ENCODE measurements around the gene NOX5. TPM values are rescaled to one million over a fixed set of nuclear protein-coding genes. Genes with fewer than 3 reads are reported as not detected.

NOX5 gene
- total RNA-seq, 3 donors from 2014 or later (not counting 1 experiment from before 2014, with no cell fraction given) = 0.20 TPM; not detected in 2

DNA sequence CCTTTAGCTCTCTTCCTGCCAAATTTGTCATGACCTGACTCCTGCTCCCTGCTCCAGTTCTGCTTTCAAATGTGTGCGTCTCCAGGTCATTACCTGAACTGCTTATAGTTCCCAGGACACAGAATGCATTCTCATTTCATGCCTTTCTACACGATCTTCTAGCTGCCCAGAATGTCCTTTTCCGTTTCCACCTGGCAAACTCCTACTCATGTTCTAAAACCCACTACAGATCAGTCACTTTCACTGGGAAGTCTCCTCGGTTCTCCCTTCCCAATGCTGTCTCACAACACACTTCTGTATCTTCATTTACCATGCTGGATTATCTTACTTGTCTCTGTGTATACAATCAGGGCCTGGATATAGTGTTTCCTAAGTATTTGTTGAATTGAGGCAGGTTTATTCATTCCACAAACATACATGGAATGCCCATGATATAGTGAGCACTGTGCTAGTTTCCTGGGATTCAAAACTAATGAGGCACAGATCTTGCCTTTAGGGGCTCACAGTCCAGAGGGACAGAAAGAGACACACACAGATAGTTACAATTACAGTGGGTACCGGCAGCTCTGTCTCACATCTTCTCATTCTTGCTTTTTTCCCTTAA, 1.6 kb upstream of the NOX5 start:
- TF ChIP-seq, protein P1, sequence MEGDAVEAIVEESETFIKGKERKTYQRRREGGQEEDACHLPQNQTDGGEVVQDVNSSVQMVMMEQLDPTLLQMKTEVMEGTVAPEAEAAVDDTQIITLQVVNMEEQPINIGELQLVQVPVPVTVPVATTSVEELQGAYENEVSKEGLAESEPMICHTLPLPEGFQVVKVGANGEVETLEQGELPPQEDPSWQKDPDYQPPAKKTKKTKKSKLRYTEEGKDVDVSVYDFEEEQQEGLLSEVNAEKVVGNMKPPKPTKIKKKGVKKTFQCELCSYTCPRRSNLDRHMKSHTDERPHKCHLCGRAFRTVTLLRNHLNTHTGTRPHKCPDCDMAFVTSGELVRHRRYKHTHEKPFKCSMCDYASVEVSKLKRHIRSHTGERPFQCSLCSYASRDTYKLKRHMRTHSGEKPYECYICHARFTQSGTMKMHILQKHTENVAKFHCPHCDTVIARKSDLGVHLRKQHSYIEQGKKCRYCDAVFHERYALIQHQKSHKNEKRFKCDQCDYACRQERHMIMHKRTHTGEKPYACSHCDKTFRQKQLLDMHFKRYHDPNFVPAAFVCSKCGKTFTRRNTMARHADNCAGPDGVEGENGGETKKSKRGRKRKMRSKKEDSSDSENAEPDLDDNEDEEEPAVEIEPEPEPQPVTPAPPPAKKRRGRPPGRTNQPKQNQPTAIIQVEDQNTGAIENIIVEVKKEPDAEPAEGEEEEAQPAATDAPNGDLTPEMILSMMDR (IDR thresholded peaks at IDR 0.05) = no peak
- peaks cover 2 to 5% of the 10 kb centered on the region in 2 donors for H3K9me3 Mint-ChIP-seq

DNA sequence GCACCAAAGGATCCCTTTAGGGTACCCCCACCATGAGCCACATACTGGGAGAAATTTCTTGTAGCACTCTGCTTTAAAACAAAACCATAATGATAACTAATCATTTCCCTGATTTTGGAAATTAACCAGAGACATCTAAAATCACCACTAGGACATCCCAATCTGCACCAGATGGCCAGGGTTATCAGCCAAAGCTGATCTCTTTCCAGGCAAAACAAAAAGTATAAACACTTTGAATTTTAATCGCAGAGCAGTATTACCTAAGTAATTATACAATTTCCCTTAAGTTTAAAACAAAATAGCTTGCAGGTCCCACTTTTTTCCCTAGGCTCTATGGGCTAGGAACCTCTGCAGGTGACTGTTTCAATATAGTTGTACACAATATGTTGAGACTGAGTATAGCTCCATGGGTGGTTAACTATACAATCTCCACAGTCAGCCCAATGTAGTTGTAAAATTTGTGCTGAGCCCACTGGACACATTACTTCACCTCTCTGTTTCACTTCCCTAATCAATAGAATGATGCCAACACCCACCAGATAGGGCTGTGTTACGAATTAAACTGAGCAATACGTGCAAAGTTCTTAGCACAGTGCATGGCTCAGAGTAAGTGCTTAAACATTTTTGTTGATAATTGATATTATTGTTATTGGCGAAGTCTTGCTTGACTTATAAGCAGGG, 629 bp upstream of the NOX5 start:
- Histone ChIP-seq H3K9me3 (ENCODE audit: control insufficient read depth, insufficient read depth, low read length) (peaks cover 5% of the 10 kb centered on the region), H3K27me3 (ENCODE audit: control insufficient read depth, insufficient read depth, low read length) (no peaks in the 10 kb centered on the region), H3K4me3 (ENCODE audit: low read length) (no peak overlapping the region), H3K27ac (ENCODE audit: low read length) (no peak overlapping the region), H3K36me3 (ENCODE audit: control insufficient read depth, insufficient read depth, low read length) (no peaks in the 10 kb centered on the region), H3K4me1 (ENCODE audit: control insufficient read depth, insufficient read depth, low read length) (no peaks in the 10 kb centered on the region)
- Mint-ChIP-seq H3K36me3 (no peaks in the 10 kb centered on the region), H3K4me3 (no peak overlapping the region), H3K27me3 (ENCODE audit: low read depth in 2 of 2) (peaks cover 7 to 11% of the 10 kb centered on the region in 2 donors), H3K27ac (no peak overlapping the region), H3K4me1 (no peaks in the 10 kb centered on the region), H3K9me3 (peaks cover 2 to 3% of the 10 kb centered on the region in 2 donors)
- intact Hi-C loops (cut with micrococcal nuclease) = no loop called here
- TF ChIP-seq, protein P1 (IDR thresholded peaks at IDR 0.05) = no peak
- DNase-seq (no peak), ATAC-seq (no peak)
- WGBS (ENCODE audit: insufficient coverage) = 96% methylated on average over 4 of the region's 4 CpGs

More for the DNA sequence above, 1.6 kb upstream of the NOX5 start:
- Histone ChIP-seq H3K4me1 (ENCODE audit: control insufficient read depth, insufficient read depth, low read length) (no peaks in the 10 kb centered on the region), H3K27ac (ENCODE audit: low read length) (no peak overlapping the region), H3K27me3 (ENCODE audit: control insufficient read depth, insufficient read depth, low read length) (no peaks in the 10 kb centered on the region), H3K9me3 (ENCODE audit: control insufficient read depth, insufficient read depth, low read length) (peaks cover 9% of the 10 kb centered on the region), H3K36me3 (ENCODE audit: control insufficient read depth, insufficient read depth, low read length) (no peaks in the 10 kb centered on the region), H3K4me3 (ENCODE audit: low read length) (no peak overlapping the region)
- peaks cover 7 to 11% of the 10 kb centered on the region in 2 donors for H3K27me3 Mint-ChIP-seq (ENCODE audit: low read depth in 2 of 2)
- no peak overlapping the region for H3K4me3 Mint-ChIP-seq
- WGBS (ENCODE audit: insufficient coverage) = 89% methylated on average over 5 of the region's 5 CpGs
- DNase-seq (no peak), ATAC-seq (no peak)
- intact Hi-C loops (cut with micrococcal nuclease) = no loop called here
- H3K27ac Mint-ChIP-seq = no peak overlapping the region
- no peaks in the 10 kb centered on the region for H3K4me1 Mint-ChIP-seq
- peaks cover 2% of the 10 kb centered on the region for H3K36me3 Mint-ChIP-seq

DNA sequence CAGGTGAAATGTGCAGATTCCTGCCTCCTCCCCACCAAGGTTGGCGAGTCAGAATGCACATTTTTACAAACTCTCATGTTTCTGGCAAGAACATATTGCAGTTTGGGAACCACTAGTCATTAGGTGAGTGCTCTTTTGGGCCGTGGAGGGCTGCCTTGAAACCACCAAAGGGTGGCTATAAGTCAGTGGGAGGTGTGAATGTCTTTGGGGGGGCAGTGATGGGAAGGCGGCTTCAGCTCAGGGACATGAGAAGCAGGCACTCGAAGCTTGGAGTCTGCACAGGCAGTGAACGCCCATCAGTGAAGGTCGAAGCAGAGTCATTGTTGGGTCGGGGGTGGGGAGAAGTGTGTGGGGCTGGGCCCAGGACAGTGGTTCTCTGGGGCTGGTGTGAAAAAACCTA, 1.1 kb downstream of the NOX5 start:
- peaks cover 7 to 11% of the 10 kb centered on the region in 2 donors for H3K27me3 Mint-ChIP-seq (ENCODE audit: low read depth in 2 of 2)
- TF ChIP-seq, protein P1 (IDR thresholded peaks at IDR 0.05) = no peak

More for the DNA sequence above, 1.1 kb downstream of the NOX5 start:
- H3K9me3 Mint-ChIP-seq = no peaks in the 10 kb centered on the region
- H3K9me3 ChIP-seq (ENCODE audit: control insufficient read depth, insufficient read depth, low read length) = no peaks in the 10 kb centered on the region
- ATAC-seq = no peak
- no peak for DNase-seq
- no peaks in the 10 kb centered on the region for H3K4me1 ChIP-seq (ENCODE audit: control insufficient read depth, insufficient read depth, low read length)
- no peaks in the 10 kb centered on the region for H3K4me1 Mint-ChIP-seq
- H3K27me3 ChIP-seq (ENCODE audit: control insufficient read depth, insufficient read depth, low read length) = no peaks in the 10 kb centered on the region
- no peak overlapping the region for H3K27ac ChIP-seq (ENCODE audit: low read length)
- no peaks in the 10 kb centered on the region for H3K36me3 ChIP-seq (ENCODE audit: control insufficient read depth, insufficient read depth, low read length)
- no peaks in the 10 kb centered on the region for H3K36me3 Mint-ChIP-seq
- intact Hi-C loops (cut with micrococcal nuclease) = no loop called here
- H3K27ac Mint-ChIP-seq = no peak overlapping the region
- H3K4me3 ChIP-seq (ENCODE audit: low read length) = no peak overlapping the region
- WGBS (ENCODE audit: insufficient coverage) = 80% methylated on average over 7 of the region's 7 CpGs
- no peak overlapping the region for H3K4me3 Mint-ChIP-seq
